Body of pancreas (tissue), 4 donors: ENCODE data around the gene ROCK2.

Source experiments
- CTCF ChIP-seq, 7 experiments: fragments of 450-650 bp in 4 of 7; fragments of 200-600 bp in 3 of 7; sonication (generic) in 3 of 7; IDR thresholded peaks; one replicate each; pipeline ENCODE4 v1.5.1; 2016 to 2019; ENCODE audit warnings: antibody characterized with exemption in 7 of 7
- POLR2A ChIP-seq, 3 donors: fragments of 450-650 bp; IDR thresholded peaks; one replicate each; pipeline ENCODE4 v1.6.1; 2016; ENCODE audit warnings: antibody characterized with exemption in 3 of 3, mild to moderate bottlenecking in 2 of 3

- TF ChIP-seq CTCF (IDR thresholded peaks at IDR 0.05) (no peak), POLR2A (IDR thresholded peaks at IDR 0.05) (no peak)
Measured at GRCh38 chr2:11286749-11287148, 57.7 kb downstream of the ROCK2 start.
